ENCODE data around the gene SPATA31D3. TPM values are rescaled to one million over a fixed set of nuclear protein-coding genes. Genes with fewer than 3 reads are reported as not detected.

The SPATA31D3 gene
- polyA plus RNA-seq, 2 of the 4 experiments (the other 2 are of a cell fraction), result not detected

- no peaks in the 10 kb centered on the region for H3K9me3 ChIP-seq
- no peak overlapping the region for H3K27ac ChIP-seq
- ChIA-PET POLR2A (no interaction called here), CTCF (interaction anchor here (1.1 to 1.5 kb wide), 3 partner anchors 8 to 12 kb away, joined by 3 read pairs; no protein-coding TSS in a partner anchor)
- no peak for FAIRE-seq
- no peaks in the 10 kb centered on the region for H3K4me1 ChIP-seq
- 61% methylated on average over 3 of the region's 3 CpGs for WGBS (ENCODE audit: missing lambda C conversion rate)
- H3K4me2 ChIP-seq, result no peak overlapping the region
- DNase-seq (ENCODE audit: low read depth in 1 of 2, low spot score in 1 of 2), result no peak
- no peak for ATAC-seq
- no peak overlapping the region for H3K4me3 ChIP-seq
- TF ChIP-seq MAZ (IDR thresholded peaks at IDR 0.05; ENCODE audit: borderline replicate concordance, low read depth, low read length) (no peak), RNF2 (IDR thresholded peaks at IDR 0.05; ENCODE audit: borderline replicate concordance, low read depth) (no peak), POLR2AphosphoS2 (conservative IDR thresholded peaks at IDR 0.05; ENCODE audit: low read length) (no peak), ZFP36 (IDR thresholded peaks at IDR 0.05; ENCODE audit: borderline replicate concordance, partially characterized antibody) (no peak), PHF8 (IDR thresholded peaks at IDR 0.05; ENCODE audit: borderline replicate concordance, low read depth) (no peak), HOXA7 (CRISPR knock-in tag; IDR thresholded peaks at IDR 0.05) (no peak), HEYL (CRISPR knock-in tag; IDR thresholded peaks at IDR 0.05) (no peak), FOSL2 (IDR thresholded peaks at IDR 0.05) (no peak), FOSL2 (CRISPR knock-in tag; IDR thresholded peaks at IDR 0.05) (no peak), RARB (CRISPR knock-in tag; IDR thresholded peaks at IDR 0.05) (no peak), ZC3H11A (IDR thresholded peaks at IDR 0.05) (no peak), CBX8 (IDR thresholded peaks at IDR 0.05) (no peak), TP53 (CRISPR knock-in tag; IDR thresholded peaks at IDR 0.05) (no peak), CHD2 (IDR thresholded peaks at IDR 0.05; ENCODE audit: low read length, partially characterized antibody) (no peak), JUNB (IDR thresholded peaks at IDR 0.05) (no peak)
- TF ChIP-seq, protein P1, sequence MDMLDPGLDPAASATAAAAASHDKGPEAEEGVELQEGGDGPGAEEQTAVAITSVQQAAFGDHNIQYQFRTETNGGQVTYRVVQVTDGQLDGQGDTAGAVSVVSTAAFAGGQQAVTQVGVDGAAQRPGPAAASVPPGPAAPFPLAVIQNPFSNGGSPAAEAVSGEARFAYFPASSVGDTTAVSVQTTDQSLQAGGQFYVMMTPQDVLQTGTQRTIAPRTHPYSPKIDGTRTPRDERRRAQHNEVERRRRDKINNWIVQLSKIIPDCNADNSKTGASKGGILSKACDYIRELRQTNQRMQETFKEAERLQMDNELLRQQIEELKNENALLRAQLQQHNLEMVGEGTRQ (IDR thresholded peaks at IDR 0.05), result no peak
Observed at GRCh38 chr9:81902626-81903025, 40.7 kb upstream of the SPATA31D3 start.

- ChIA-PET POLR2A (interaction anchor here (0.6 kb wide), 1 partner anchor 234 kb away, joined by 3 read pairs; no protein-coding TSS in a partner anchor), CTCF (interaction anchor here (1.2 to 1.5 kb wide), 2 partner anchors 52 to 1300 kb away, joined by 3 to 5 read pairs; no protein-coding TSS in a partner anchor)
- FAIRE-seq (no peak), DNase-seq (ENCODE audit: low read depth in 1 of 2, low spot score in 1 of 2) (no peak), ATAC-seq (no peak)
- 33% methylated on average over 3 of the region's 3 CpGs for WGBS (ENCODE audit: missing lambda C conversion rate)
- no peaks in the 10 kb centered on the region for H3K9me3 ChIP-seq
- TF ChIP-seq POLR2A (IDR thresholded peaks at IDR 0.05; ENCODE audit: low read length), result no peak
- TF ChIP-seq EHMT2 (IDR thresholded peaks at IDR 0.05; ENCODE audit: low read depth), result no peak
- TF ChIP-seq, protein P2, sequence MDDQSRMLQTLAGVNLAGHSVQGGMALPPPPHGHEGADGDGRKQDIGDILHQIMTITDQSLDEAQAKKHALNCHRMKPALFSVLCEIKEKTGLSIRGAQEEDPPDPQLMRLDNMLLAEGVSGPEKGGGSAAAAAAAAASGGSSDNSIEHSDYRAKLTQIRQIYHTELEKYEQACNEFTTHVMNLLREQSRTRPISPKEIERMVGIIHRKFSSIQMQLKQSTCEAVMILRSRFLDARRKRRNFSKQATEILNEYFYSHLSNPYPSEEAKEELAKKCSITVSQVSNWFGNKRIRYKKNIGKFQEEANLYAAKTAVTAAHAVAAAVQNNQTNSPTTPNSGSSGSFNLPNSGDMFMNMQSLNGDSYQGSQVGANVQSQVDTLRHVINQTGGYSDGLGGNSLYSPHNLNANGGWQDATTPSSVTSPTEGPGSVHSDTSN (IDR thresholded peaks at IDR 0.05), result no peak
- H3K4me2 ChIP-seq, result no peak overlapping the region
- no peaks in the 10 kb centered on the region for H3K4me1 ChIP-seq
- no peak overlapping the region for H3K27ac ChIP-seq
- no peak overlapping the region for H3K4me3 ChIP-seq
Observed at GRCh38 chr9:81906671-81907070, 36.6 kb upstream of the SPATA31D3 start.

DNA sequence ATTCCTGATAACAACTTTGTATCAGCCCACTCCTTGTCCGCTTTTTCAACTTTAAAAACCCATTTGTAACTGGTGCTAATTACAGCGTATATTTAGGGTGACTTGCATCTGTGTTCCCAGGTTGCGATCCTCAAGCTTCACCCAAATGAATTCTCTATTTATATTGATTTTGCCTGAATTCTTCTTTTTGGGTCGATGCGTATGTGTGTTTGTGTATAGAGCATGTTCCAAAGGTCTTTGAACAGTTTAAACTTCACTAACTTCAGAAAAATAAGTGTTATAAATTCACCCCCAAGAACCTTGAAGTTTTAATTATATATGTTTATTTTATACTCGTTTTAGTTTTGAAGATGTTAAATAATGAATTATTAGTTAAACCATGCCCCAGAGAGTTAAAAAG is 31.2 kb upstream of the SPATA31D3 start:
- TF ChIP-seq EP300 (IDR thresholded peaks at IDR 0.05) (no peak), FOSL2 (IDR thresholded peaks at IDR 0.05) (no peak), FOSL2 (CRISPR knock-in tag; IDR thresholded peaks at IDR 0.05) (no peak), SREBF2 (IDR thresholded peaks at IDR 0.05) (no peak), ESRRA (IDR thresholded peaks at IDR 0.05; ENCODE audit: borderline replicate concordance, low read length) (no peak), KDM1A (IDR thresholded peaks at IDR 0.05; ENCODE audit: low read depth) (no peak), CEBPB (IDR thresholded peaks at IDR 0.05) (no peak)
- TF ChIP-seq, protein P2 (IDR thresholded peaks at IDR 0.05), result no peak
- no peak for DNase-seq (ENCODE audit: low read depth in 1 of 2, low spot score in 1 of 2)
- no peaks in the 10 kb centered on the region for H3K4me1 ChIP-seq
- no peak overlapping the region for H3K4me2 ChIP-seq
- no peak for ATAC-seq
- CTCF ChIA-PET, result interaction anchor here (0.9 kb wide), 1 partner anchor 190 kb away, joined by 3 read pairs; no protein-coding TSS in a partner anchor
- POLR2A ChIA-PET, result no interaction called here
- H3K9me3 ChIP-seq, result no peaks in the 10 kb centered on the region
- no peak overlapping the region for H3K27ac ChIP-seq
- H3K4me3 ChIP-seq, result no peak overlapping the region
- FAIRE-seq, result no peak
- 76% methylated on average over 6 of the region's 6 CpGs for WGBS (ENCODE audit: missing lambda C conversion rate)
